Bone marrow (tissue), 2 donors: Measurements from ENCODE around the gene SIAE.
"Not testable (repeated sequence)": the region's sequence is repeated elsewhere in the genome, so short reads cannot be mapped to it uniquely, and the experiment has no call there.

Source experiments
- DNase-seq, 2 donors: peaks; one replicate each; lab custom pipeline; 2025; lab: John Stamatoyannopoulos, UW

The SIAE gene

GRCh38 chr11:124623861-124624525 is 49.5 kb downstream of the SIAE start:
- no peak for DNase-seq

- DNase-seq: peak; percentile 80 to 88
These were observed 50.7 kb downstream of the SIAE start, which contains the start of gene TBRG1 for GRCh38 chr11:124622531-124623451. TBRG1 (plus strand) TSS chr11:124622864; CDS start chr11:124623084, 220 bp downstream.

DNA sequence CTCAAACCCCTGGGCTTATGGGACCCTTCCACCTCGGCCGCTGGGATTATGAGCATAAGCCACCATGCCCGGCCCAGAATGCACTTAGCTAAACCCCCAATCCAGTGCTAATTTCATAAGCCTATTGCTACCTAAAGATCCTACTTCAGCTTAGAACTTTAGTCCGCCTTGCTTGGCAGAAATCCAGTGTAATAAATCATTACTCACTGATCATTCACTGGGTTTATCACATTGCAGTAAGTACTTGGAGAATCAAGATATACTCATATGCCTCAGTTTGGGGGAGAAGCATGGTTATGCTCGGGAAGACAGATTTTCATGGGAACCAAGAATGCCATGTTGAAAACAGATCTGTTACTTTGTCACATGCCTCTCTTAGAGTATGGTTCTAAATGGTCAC is 54.7 kb downstream of the SIAE start:
- DNase-seq: no peak

DNA sequence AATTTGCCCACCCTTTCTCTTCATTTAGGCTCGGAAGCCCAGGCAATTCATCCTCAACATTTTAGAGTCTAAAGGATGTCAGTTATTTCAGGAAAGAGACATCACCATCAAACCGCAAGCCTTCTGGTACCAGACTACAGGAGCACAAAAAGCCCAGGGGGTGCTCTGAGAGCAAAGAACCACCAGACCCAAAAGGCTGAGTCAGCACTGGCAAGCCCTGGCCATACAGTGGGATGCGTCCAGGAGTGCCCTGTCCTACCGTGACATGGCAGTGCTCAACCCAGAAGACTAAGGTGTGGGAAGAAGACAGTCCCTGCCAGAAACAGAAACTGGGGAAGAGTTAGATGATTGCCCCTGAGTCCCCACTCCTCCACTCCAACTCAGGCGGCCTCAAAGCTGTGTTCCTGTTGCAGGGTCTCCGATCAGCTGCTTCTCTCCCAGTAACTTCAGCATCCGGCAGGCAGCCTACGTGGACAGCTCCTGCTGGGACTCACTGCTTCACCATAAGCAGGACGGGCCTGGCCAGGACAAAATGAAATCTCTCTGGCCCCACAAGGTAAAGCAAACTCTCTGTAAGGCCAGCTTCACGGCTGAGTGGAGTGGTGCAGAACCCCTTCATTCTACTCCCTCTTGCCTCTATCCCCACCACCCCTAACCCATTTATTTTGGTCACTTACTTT is 60.8 kb downstream of the SIAE start:
- no peak for DNase-seq

GRCh38 chr11:124612045-124612444 is 61.5 kb downstream of the SIAE start:
- no peak for DNase-seq

DNA sequence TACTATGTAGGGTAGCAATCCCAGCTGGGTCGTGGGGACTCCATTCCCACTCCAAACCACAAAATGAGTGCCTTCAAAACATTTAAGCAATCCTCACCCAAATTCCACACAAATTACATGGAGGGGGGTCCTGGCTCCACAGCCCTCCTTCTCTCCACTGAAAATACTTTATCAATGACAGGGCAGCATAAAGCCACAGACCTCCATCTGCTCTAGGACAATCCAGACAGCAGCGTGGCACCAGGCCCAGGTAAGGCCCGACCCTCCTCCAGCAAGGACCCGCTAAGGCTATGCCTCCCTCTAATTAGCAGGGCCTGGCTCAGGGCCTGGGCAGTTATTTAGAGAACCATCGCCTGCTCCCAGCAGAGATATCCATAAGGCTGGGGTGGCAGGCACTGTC is 62.5 kb downstream of the SIAE start, which contains the start of gene PANX3:
Gene PANX3 (plus strand): TSS at position 365 of the 400 bp plus-strand sequence. CDS start 129 bp downstream, outside the sequence.
- no peak for DNase-seq

DNA sequence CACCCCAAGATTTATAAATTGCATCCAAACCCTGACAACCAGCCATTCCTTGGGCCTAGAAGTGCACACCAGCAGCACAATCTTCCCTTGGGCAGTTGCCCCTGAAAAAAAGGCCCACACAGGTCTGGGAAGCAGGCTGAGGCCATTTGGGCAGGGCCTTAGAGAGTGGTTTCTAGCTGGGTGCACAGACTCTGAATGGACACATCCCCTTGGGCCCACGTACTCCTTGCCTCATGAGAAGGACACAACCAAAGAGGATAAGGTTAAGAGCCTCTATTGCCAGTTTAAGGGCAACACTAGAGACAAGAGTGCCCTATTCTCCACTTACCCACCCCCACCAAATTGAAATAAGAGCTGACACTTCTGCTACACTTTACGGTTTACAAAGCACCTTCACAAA is 63.2 kb downstream of the SIAE start:
- no peak for DNase-seq

- no peak for DNase-seq
These were observed 65.4 kb downstream of the SIAE start for GRCh38 chr11:124608147-124608546.

DNA sequence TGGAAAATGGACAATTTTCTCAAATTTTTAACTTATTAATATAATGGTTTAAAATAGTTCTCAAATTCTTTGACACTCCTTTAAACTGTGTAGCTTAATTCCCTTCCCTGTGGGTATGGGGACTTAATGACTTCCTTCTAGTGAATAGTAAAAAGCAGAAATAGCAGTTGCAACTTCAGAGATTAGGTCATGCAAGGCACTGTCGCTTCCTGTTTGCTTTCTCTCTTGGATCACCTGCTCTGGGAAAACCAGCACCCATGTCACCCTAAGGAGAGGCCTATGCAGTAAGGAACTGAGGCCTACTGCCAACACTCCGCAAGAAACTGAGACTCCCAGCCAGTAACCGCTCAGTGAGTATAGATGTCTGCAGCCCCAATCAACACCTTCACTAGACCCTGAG is 67.8 kb downstream of the SIAE start:
- DNase-seq: peak in 1 of 2 donors; percentile 8

DNA sequence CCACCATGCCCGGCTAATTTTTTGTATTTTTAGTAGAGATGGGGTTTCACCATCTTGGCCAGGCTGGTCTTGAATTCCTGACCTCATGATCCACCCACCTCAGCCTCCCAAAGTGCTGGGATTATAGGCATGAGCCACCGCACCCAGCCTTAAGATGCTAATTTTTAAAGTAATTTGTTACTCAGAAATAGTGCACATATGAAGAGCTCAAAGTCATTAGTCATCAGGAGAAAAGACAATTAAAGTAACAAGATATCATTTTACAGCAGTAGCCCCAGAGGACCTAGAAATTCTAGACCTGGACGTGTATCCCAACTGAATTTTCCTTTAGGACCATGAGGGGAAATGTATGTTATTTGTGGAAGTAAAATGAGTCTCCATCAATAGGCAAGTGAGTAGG is 70.8 kb downstream of the SIAE start:
- DNase-seq: not testable (repeated sequence)

GRCh38 chr11:124602193-124602592 is 71.3 kb downstream of the SIAE start:
- DNase-seq: no peak

DNA sequence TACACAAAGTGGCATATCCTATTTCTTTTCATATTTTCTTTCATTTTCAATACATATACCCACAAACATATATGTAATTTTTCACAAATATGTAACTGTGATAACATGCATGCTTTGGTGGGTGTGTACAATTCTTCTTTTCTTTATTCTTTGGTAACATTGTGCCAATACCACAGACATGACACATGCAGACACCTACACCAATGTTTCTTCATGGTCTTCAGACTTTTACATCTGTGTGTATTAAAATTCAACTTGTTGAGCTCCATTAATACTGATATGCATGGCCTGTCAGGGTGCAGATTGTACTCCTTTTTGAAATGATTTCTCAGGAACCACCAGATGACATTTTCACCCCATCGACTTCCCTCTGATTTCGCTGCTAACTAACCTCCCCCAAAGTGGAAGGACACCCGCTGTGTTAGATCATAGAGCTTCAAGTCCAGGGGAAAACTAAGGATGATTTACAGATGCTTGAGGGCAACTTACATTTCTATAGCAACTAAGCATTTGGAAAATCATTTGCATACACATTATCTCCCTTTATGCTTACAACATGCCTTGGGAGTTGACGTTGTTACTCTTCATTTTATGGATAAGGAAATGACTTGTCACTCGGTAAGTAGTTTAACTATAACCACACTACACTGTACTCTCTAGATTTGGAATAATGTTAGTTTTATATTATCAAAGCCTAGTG is 72.8 kb downstream of the SIAE start:
- DNase-seq: no peak

DNA sequence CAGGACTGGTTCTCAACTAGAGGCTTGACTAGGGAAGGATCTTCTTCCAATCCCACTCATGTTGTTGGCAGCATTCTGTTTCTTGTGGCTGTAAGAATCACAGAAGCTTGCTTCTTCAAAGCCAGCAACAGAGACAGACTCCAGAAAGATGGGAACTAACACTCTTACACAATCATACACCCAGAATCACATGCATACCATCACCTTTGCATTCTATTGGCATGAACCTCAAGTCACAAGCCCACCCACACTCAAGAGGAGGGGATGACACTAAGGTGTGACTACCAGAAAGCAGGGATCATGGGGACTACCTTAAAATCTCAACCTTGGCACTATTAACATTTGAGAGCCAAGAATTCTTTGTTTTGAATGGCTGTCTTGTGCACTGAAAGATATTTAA is 75.9 kb downstream of the SIAE start:
- DNase-seq: no peak

DNA sequence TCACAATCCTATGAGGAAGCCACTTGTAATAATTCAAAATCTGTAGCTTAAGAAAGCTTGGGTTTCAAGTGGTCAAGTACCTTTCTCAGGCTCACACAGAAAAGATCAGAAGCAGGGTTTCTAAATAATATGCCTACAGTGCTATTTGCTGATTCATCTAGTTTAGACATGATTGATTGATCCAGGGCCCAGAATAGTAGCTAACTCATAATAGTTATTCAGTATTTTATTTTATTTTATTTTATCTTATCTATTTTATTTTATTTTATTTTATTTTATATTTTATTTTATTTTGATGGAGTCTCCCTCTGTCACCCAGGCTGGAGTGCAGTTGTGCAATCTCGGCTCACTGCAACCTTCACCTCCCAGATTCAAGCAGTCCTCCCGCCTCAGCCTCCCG is 78.2 kb downstream of the SIAE start:
- no peak for DNase-seq

DNA sequence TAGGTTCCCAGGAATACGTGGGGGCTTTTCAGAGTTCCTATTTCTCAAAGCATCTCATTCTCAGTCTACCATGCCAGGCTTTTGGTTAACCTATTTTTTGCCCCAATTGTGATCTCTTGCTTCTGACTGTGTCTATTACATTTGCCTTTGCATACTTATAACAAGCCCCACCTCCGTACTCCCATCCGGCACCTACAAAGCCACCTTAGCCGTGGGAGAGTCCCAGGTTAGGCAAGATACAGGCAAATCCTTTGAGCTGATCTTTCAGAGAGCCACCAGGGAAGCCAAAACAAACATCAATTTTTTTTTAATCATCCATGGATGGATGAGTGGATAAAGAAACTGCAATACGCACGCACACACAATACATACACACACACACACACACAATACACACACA is 80.9 kb downstream of the SIAE start:
- no peak for DNase-seq

DNA sequence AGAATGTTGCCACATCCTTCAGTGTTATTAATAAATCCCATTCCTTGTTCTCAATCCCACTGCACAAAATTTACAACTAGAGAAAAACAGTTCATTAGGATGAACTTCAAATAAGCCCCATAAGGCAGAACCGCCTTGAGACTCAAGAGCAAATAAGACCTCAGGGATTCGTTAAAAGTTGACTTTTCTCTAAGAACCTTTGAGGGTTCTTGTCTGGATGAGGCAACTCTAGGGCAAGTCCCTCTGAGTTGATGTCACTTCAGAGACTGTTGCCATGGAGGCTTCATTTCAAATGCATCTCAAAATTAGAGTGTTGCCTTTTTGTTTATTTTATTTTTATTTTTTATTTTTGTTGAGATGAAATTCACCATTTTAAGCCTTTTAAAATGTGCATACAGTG is 82.1 kb downstream of the SIAE start:
- DNase-seq: no peak

GRCh38 chr11:124586238-124586860 is 87.2 kb downstream of the SIAE start:
- DNase-seq: peak in 1 of 2 donors; percentile 31

- no peak for DNase-seq
These were observed 88.7 kb downstream of the SIAE start for GRCh38 chr11:124584681-124585372.

DNA sequence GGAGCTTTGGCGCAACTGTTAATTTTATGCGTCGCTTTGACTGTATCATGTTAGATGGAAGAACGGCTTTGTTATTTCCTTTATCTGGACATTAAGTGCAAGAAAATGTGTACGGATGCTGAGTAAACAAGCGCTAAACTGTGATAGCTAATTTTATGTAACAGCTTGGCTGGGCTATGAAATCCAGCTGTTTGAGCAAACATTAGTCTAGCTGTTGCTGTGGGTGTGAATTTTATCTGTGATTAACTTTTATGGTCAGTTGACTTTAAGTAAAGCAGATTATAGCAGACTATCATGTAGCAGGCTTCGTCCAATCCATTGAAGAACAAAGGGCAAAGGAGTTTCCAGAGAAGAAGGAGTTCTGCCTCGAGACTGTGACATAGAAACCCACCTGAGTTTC is 89.8 kb downstream of the SIAE start:
- DNase-seq: no peak
